Activated CD4-positive, alpha-beta memory T cell treated with anti-CD3 and anti-CD28 coated beads for 36 hours (primary cell): ENCODE data around the gene DAPK2. TPM values are rescaled to one million over a fixed set of nuclear protein-coding genes. Genes with fewer than 3 reads are reported as not detected.
A peak's percentile ranks its signal among the peaks of the same experiment; 100 is the strongest.

Experiments
- CTCF ChIA-PET: fragments of 350-600 bp; sonication (Branson Sonifier 250); formaldehyde crosslinking; loops from one replicate; lab custom pipeline; 2021; ENCODE audit warnings: antibody characterized with exemption, inconsistent platforms; lab: Charles Lee
- POLR2A ChIA-PET: fragments of 350-600 bp; sonication (Branson Sonifier 250); formaldehyde crosslinking; loops from one replicate; lab custom pipeline; 2021; ENCODE audit warnings: antibody characterized with exemption; lab: Charles Lee
- DNase-seq: peaks from one replicate; pipeline ENCODE4 v3.0.0-alpha.2; 2020
- H3K27ac Mint-ChIP-seq: one replicate; pipeline ENCODE4 v1.8.0; 2021; ENCODE audit warnings: mixed read lengths
- H3K27me3 Mint-ChIP-seq: one replicate; pipeline ENCODE4 v1.8.0; 2021; ENCODE audit warnings: mixed read lengths
- H3K36me3 Mint-ChIP-seq: one replicate; pipeline ENCODE4 v1.8.0; 2021; ENCODE audit warnings: mixed read lengths
- H3K4me1 Mint-ChIP-seq: one replicate; pipeline ENCODE4 v1.8.0; 2021; ENCODE audit warnings: low read depth, mixed read lengths
- H3K4me3 Mint-ChIP-seq: one replicate; pipeline ENCODE4 v1.8.0; 2021; ENCODE audit warnings: mild to moderate bottlenecking, mixed read lengths
- H3K9me3 Mint-ChIP-seq: one replicate; pipeline ENCODE4 v1.8.0; 2021; ENCODE audit warnings: mixed read lengths
- intact Hi-C: fragments of 100-400 bp; cut with micrococcal nuclease; formaldehyde crosslinking; loops from one replicate; pipeline ENCODE4 v1.15.1; 2023
- total RNA-seq, 2 experiments: library from RNA; stranded (reverse); gene quantifications; one replicate each; pipeline ENCODE4 v1.2.3, GENCODE V29; 2021

Gene DAPK2
- total RNA-seq, 2 experiments from 2014 or later, result 0.81 to 0.87 TPM

DNA sequence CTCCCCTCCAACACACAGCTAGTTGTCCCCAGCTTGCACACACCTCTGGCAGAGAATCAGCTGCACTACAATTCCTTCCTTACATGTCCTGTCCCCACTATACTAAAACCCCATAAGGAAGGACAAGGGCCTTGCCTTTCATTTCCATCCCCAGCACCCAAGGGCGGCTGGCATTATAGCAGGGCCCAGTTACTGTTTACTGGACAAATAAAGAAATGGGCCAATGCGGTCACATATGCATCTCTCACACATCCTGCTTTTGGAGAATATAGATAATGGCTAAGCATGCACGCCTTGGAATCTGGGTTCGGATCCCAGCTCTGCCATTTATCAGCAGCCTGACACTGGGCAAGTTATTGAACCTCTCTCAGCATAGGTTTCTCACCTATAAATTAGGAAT is 99.1 kb downstream of the DAPK2 start:
- H3K4me1 Mint-ChIP-seq, result peaks cover 4% of the 10 kb centered on the region
- ChIA-PET CTCF (interaction anchor here (0.5 to 6.3 kb wide), 7 partner anchors 19 to 121 kb away, joined by 3 to 160 read pairs (median 26); partner anchors contain the start of gene DAPK2), POLR2A (no interaction called here)
- no peaks in the 10 kb centered on the region for H3K9me3 Mint-ChIP-seq
- intact Hi-C loops, result loop anchor here (5.0 kb wide), 2 partner anchors 65 to 100 kb away; partner anchors contain the start of gene DAPK2
- no peak overlapping the region for H3K27ac Mint-ChIP-seq
- no peaks in the 10 kb centered on the region for H3K36me3 Mint-ChIP-seq
- H3K27me3 Mint-ChIP-seq, result no peaks in the 10 kb centered on the region
- DNase-seq, result no peak
- no peak overlapping the region for H3K4me3 Mint-ChIP-seq

DNA sequence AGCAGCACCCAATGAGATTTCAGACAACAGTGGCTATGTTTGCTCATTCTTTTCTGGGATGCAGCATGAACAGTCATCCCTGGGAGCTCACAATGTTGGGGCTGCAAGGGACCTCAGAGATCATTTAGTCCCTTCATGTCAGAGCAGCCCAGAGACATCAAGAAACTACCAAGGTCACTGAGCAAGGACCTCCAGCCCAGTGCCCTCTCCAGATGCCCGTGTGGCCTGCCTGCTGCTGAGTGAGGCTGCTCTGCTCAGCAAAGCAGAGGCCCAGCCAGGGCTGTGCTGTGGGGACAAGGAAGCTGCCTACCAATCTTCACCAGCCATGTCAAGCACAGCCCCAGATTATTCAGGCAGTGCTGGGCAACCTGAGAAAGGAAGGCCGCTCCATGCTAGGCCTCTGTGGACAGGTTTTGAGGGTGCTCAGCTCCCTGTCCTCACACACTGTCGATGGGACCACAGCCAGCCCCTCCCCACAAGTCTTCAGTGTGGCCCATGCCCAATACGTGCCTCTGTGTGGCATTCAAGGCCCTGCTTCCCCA is 99.7 kb downstream of the DAPK2 start:
- Mint-ChIP-seq H3K27me3 (no peaks in the 10 kb centered on the region), H3K36me3 (no peaks in the 10 kb centered on the region), H3K4me3 (no peak overlapping the region), H3K27ac (no peak overlapping the region), H3K9me3 (no peaks in the 10 kb centered on the region), H3K4me1 (peaks cover 4% of the 10 kb centered on the region)
- ChIA-PET POLR2A (interaction anchor here (1.1 to 1.9 kb wide), 2 partner anchors 64 to 100 kb away, joined by 3 to 6 read pairs; partner anchors contain the start of gene DAPK2), CTCF (interaction anchor here (1.0 to 6.3 kb wide), 16 partner anchors 11 to 194 kb away, joined by 3 to 160 read pairs (median 8); partner anchors contain the start of gene DAPK2)
- no peak for DNase-seq
- intact Hi-C loops, result loop anchor here (5.0 kb wide), 2 partner anchors 66 to 101 kb away; partner anchors contain the start of gene DAPK2

DNA sequence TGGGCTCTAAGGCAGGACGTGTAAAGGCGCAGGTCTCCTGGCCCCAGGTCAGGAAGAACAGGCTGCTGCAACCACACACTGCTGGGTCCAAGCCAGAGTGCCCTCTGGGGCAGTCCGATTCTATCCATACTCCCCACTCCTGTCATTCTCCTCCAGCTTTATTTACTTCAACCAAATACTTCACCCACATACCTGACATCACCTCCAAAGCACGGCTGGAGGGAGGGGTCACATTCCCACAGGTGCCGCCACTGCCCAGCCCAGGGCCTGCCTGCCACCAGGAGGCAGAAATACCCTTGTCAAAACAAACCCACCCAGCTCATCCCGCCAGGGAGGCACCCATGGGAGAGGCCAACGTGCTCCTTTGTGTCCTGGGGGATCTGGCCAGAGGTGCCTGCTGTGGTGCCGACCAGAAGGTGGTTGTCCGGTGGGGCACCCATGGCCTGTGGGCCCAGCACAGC is 100.4 kb downstream of the DAPK2 start:
- DNase-seq, result no peak
- POLR2A ChIA-PET, result interaction anchor here (1.1 to 1.9 kb wide), 2 partner anchors 65 to 100 kb away, joined by 3 to 6 read pairs; partner anchors contain the start of gene DAPK2
- CTCF ChIA-PET, result interaction anchor here (0.6 to 6.3 kb wide), 48 partner anchors 8 to 558 kb away, joined by 3 to 160 read pairs (median 5); partner anchors contain the start of gene DAPK2
- intact Hi-C loops, result loop anchor here (5.0 kb wide), 2 partner anchors 66 to 101 kb away; partner anchors contain the start of gene DAPK2
- Mint-ChIP-seq H3K4me1 (peaks cover 7% of the 10 kb centered on the region), H3K4me3 (no peak overlapping the region), H3K27me3 (no peaks in the 10 kb centered on the region), H3K36me3 (no peaks in the 10 kb centered on the region), H3K9me3 (no peaks in the 10 kb centered on the region), H3K27ac (no peak overlapping the region)

DNA sequence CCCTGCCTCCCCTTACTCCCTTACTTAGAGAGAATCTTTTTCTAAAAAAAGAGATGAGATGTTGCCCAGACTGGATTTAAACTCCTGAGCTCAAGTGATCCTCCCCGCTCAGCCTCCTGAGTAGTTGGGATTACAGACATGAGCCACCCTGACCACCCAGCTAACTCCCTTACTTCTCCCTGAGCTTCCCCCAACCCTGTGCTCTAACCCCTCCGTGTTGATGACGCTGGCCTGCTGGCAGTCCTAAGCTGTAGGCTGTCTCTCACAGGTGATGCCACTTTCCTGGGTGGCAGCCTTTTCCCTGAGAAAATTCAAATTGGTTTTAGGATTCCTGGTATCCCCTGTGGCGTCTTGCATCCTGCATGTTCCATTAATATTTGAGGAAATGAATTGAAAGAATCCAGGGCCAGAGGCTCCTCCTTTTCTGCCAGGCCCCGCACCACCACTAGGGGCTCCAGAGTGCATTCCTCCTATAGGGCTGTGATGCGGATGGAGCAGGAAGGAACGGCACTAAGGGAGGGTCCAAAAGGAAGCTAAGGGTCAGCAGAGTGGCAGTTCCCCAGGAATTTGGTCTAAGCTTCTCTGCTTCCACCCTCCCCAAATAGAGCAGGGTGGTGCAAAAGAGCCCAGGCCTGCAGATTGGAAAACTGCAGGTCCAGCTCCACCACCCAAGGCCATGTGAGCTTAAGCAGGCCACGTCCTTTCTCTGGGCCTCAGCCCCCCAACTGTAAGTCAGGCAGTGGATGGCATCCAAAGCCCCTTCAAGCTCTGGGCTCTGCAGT is 101.1 kb downstream of the DAPK2 start:
- H3K9me3 Mint-ChIP-seq, result no peaks in the 10 kb centered on the region
- H3K4me1 Mint-ChIP-seq, result peaks cover 7% of the 10 kb centered on the region
- no peak overlapping the region for H3K4me3 Mint-ChIP-seq
- no peak overlapping the region for H3K27ac Mint-ChIP-seq
- ChIA-PET CTCF (interaction anchor here (0.6 to 6.3 kb wide), 51 partner anchors 9 to 557 kb away, joined by 3 to 160 read pairs (median 4); partner anchors contain the start of gene DAPK2), POLR2A (interaction anchor here (1.0 to 1.9 kb wide), 3 partner anchors 62 to 101 kb away, joined by 3 to 6 read pairs (median 3); partner anchors contain the start of gene DAPK2)
- peak; percentile 82 for DNase-seq
- intact Hi-C loops, result loop anchor here (5.0 kb wide), 2 partner anchors 67 to 102 kb away; partner anchors contain the start of gene DAPK2
- H3K27me3 Mint-ChIP-seq, result no peaks in the 10 kb centered on the region
- no peaks in the 10 kb centered on the region for H3K36me3 Mint-ChIP-seq

DNA sequence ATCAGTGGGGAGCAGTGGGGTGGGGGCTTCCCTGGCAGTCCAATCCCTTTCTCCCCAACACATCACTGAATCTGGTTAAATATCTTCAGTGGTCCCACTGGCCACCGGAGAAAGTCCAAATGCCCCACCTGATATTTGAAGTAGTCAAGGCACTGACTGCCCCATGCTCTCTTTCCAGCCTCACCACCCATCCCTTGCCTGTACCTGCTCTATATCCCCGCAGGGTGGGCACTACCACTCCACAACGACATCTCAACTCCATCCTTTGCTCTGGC is 101.7 kb downstream of the DAPK2 start:
- DNase-seq, result no peak
- POLR2A ChIA-PET, result interaction anchor here (1.0 to 1.9 kb wide), 2 partner anchors 62 to 102 kb away, joined by 3 to 6 read pairs; partner anchors contain the start of gene DAPK2
- H3K36me3 Mint-ChIP-seq, result no peaks in the 10 kb centered on the region
- H3K27me3 Mint-ChIP-seq, result no peaks in the 10 kb centered on the region
- H3K4me1 Mint-ChIP-seq, result peaks cover 13% of the 10 kb centered on the region
- CTCF ChIA-PET, result interaction anchor here (0.7 to 6.3 kb wide), 24 partner anchors 9 to 334 kb away, joined by 3 to 160 read pairs (median 6); partner anchors contain the start of gene DAPK2
- H3K27ac Mint-ChIP-seq, result no peak overlapping the region
- H3K4me3 Mint-ChIP-seq, result no peak overlapping the region
- no peaks in the 10 kb centered on the region for H3K9me3 Mint-ChIP-seq
- intact Hi-C loops, result no loop called here

DNA sequence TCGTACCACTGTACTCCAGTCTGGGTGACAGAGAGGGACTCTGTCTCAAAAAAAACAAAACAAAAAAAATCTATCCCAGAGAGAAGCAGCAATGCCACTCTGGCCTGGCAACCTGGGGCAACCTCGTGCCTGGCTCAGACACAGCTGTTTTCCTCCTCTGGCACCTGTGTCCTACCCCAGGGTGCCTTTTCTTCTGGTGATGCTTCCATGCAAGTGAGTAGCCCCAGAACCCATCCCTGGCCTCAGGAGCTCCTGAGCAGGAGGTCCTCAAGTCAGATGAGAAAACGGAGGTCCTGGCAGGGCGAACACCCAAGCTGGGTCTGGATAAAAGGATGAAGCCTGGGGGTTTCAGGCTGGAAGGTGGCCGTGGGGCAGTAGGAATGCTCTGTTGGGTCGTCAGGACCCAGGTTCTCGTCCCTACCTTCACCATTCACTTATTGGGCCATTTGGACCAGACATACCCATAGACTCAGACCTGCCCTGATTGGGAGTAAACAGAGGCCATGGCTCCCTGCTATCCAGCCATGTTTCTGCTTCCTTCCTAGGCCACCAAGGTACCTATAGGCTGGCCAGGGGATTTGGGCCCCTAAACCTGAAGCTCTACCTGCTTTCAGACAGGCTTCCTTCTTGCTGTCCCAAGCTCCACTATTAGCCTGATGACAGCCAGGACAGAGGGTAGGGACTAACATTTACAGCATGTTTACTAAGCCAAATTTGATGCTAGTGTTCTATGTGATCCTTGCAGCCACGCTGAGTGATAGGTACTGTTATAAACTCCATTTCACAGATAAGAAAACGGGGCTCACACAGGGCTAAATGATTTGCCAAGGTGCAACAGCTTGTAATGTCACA is 102.2 kb downstream of the DAPK2 start:
- CTCF ChIA-PET, result interaction anchor here (0.7 to 6.3 kb wide), 18 partner anchors 11 to 191 kb away, joined by 3 to 160 read pairs (median 6); partner anchors contain the start of gene DAPK2
- intact Hi-C loops, result no loop called here
- no peaks in the 10 kb centered on the region for H3K36me3 Mint-ChIP-seq
- H3K4me3 Mint-ChIP-seq, result no peak overlapping the region
- H3K27me3 Mint-ChIP-seq, result no peaks in the 10 kb centered on the region
- H3K9me3 Mint-ChIP-seq, result no peaks in the 10 kb centered on the region
- H3K4me1 Mint-ChIP-seq, result peaks cover 18% of the 10 kb centered on the region
- no peak overlapping the region for H3K27ac Mint-ChIP-seq
- POLR2A ChIA-PET, result interaction anchor here (1.0 kb wide), 1 partner anchor 63 kb away, joined by 3 read pairs; no protein-coding TSS in a partner anchor
- no peak for DNase-seq

DNA sequence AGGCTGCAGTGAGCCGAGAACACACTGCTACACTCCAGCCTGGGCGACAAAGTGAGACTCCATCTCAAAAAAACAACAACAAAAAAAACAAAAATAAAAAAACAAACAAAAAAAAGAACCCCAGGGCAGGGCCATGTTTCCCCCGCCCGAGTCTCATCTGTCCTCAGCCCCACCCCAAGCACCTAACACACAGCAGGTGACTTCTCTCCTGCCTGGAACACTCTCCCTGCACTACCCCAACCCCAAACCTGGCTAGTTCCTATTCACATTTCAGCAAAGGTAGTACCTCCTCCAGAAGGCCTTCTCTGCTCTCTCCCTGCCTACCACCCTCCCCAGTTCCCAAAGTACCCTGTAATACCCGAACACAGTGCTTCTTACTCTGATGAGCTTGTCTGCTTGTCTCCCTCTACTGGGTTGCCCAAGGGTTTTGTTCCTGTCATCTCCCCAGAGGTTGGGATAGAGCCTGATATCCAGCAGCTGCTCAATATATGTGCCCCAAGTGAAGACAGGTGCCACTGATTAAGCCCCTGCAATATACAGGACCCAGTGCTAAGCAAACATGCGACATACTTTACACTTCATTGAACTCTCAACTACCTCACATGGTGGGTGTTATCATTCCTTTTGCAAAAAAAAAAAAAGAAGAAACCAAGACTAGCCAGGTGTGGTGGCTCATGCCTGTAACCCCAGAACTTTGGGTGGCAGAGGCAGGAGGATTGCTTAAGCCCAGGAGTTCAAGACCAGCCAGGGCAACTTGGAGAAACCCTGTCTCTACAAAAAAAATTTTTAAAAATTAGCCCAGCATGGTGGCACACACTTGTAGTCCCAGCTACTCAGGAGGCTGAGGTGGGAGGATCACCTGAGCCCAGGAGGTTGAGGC is 103.6 kb downstream of the DAPK2 start:
- Mint-ChIP-seq H3K9me3 (no peaks in the 10 kb centered on the region), H3K4me1 (peaks cover 31% of the 10 kb centered on the region), H3K27me3 (no peaks in the 10 kb centered on the region), H3K4me3 (no peak overlapping the region), H3K27ac (no peak overlapping the region), H3K36me3 (no peaks in the 10 kb centered on the region)
- ChIA-PET CTCF (interaction anchor here (1.6 to 6.3 kb wide), 4 partner anchors 53 to 190 kb away, joined by 4 to 160 read pairs (median 20); partner anchors contain the start of gene DAPK2), POLR2A (no interaction called here)
- intact Hi-C loops, result no loop called here
- no peak for DNase-seq

DNA sequence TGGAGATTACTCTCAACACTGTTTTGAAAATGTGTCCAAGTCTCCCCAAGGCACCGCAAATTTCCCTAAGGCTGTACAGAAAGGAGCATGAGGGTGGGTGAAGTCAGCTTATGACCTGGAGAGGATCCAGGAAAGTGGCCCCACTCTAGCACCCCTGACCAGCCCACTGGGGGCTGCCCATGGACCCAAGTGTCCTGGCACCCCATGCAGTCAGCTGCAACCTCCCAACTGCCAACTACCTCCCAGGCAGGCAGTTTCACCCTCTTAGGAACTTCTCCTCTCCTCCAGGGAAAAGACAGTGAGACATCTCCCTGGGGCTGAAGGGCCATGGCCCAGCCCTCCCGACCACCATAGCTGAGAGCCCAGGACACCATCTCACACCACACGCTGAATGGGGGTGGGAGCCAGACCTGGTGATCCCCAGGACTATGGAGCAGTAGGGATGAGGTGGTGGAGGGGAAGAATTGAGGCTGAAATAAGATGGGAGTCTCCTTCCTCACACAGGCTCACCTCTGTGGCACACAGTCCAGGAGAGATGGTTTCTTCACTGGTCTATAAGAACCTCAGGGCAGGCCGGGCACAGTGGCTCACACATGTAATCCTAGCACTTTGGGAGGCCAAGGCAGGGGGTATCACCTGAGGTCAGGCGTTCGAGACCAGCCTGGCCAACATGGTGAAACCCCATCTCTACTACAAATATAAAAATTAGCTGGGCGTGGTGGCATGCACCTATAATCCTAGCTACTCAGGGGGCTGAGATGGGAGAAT is 104.4 kb downstream of the DAPK2 start:
- Mint-ChIP-seq H3K4me3 (no peak overlapping the region), H3K36me3 (no peaks in the 10 kb centered on the region), H3K27me3 (no peaks in the 10 kb centered on the region), H3K4me1 (peaks cover 32% of the 10 kb centered on the region), H3K27ac (no peak overlapping the region), H3K9me3 (no peaks in the 10 kb centered on the region)
- DNase-seq, result no peak
- CTCF ChIA-PET, result interaction anchor here (0.5 to 6.3 kb wide), 6 partner anchors 52 to 190 kb away, joined by 3 to 160 read pairs (median 5); partner anchors contain the start of gene DAPK2
- intact Hi-C loops, result no loop called here
- POLR2A ChIA-PET, result interaction anchor here (0.8 kb wide), 1 partner anchor 211 kb away, joined by 3 read pairs; no protein-coding TSS in a partner anchor

DNA sequence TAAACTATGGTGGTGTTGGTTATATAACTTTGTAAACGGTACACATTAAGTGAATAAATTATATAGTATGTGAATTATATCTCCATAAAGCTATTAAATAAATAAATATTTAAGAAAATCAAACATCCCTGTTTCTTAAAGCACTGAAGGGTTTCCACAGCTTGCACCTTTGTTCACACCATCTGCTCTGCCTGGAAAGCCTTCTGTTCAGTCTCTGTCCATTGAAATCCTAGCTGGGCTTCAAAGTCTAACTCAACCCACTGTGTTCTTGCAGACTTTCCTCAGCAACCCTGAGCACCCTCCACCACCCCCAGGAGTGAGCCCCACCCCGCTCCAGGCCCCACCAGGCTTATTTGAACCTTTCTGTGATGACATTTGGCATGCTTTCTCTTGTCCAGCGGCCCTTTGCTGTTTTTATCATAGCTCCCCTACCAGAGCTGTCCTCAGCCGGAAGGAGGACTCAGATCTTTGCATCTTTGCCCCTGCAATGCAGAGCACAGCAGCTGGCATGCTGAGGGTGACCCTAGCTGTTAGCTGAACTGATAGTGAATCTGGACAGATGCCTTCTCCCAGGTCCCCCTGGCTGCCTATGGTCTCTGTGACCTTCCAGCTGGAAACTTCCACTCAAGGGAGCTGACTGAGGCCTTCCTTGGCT is 105.2 kb downstream of the DAPK2 start:
- H3K27ac Mint-ChIP-seq, result no peak overlapping the region
- ChIA-PET POLR2A (interaction anchor here (0.8 kb wide), 1 partner anchor 212 kb away, joined by 3 read pairs; no protein-coding TSS in a partner anchor), CTCF (interaction anchor here (0.5 to 2.1 kb wide), 6 partner anchors 51 to 593 kb away, joined by 3 to 11 read pairs (median 5); partner anchors contain the start of gene DAPK2)
- H3K27me3 Mint-ChIP-seq, result no peaks in the 10 kb centered on the region
- no peak for DNase-seq
- H3K4me1 Mint-ChIP-seq, result peaks cover 32% of the 10 kb centered on the region
- H3K36me3 Mint-ChIP-seq, result no peaks in the 10 kb centered on the region
- intact Hi-C loops, result no loop called here
- no peak overlapping the region for H3K4me3 Mint-ChIP-seq
- no peaks in the 10 kb centered on the region for H3K9me3 Mint-ChIP-seq
